ENCODE results near the gene ALX3.

Gene ALX3

DNA sequence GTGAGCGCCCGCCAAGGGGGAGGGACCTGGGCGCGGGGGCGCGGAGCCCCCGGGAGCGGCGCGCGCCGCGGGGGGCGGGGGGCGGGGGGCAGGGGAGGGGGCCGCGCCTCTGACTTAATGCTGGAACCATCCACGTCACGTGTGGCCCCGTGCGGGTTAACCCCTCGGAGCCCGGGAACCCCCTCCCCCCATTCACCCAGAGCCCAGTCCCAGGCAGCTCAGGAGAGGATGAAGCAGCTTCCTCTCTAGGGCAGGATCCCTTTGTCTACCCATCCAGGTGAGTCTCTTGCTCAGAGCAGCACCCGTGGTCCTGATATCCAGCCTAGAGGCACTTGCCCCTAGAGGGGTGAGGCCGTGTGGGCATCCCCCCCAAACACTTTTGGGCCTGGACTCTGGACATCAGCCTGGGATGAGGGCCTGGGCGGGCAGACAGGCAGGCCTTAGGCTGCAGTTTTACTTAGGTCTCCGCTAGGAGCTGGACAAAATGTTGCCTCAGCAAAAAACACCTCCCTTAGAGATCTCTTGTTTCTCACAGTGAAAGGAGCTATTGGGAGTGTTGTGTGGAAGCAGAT lies at the start of gene ALX3:
ALX3 (minus strand) TSS at position 2 of the 572 bp plus-strand sequence. CDS start 60 bp downstream, outside the sequence.
- H3K9me3 Mint-ChIP-seq = no peaks in the 10 kb centered on the region
- peaks cover 81% of the 10 kb centered on the region for H3K27me3 Mint-ChIP-seq
- intact Hi-C loops (cut with micrococcal nuclease) = no loop called here
- peak within 1 kb of the TSS; percentile 19 for H3K27ac Mint-ChIP-seq
- H3K4me3 Mint-ChIP-seq = peak within 1 kb of the TSS; percentile 72
- H3K4me1 Mint-ChIP-seq (ENCODE audit: low read depth) = peaks cover 28% of the 10 kb centered on the region
- H3K36me3 Mint-ChIP-seq (ENCODE audit: low read depth) = no peaks in the 10 kb centered on the region

GRCh38 chr1:110119843-110120242 lies 49.4 kb upstream of the ALX3 start:
- Mint-ChIP-seq H3K27ac (no peak overlapping the region), H3K27me3 (peaks cover 32% of the 10 kb centered on the region), H3K4me3 (no peak overlapping the region), H3K9me3 (peaks cover 15% of the 10 kb centered on the region), H3K36me3 (ENCODE audit: low read depth) (no peaks in the 10 kb centered on the region), H3K4me1 (ENCODE audit: low read depth) (no peaks in the 10 kb centered on the region)
- intact Hi-C loops (cut with micrococcal nuclease) = no loop called here

DNA sequence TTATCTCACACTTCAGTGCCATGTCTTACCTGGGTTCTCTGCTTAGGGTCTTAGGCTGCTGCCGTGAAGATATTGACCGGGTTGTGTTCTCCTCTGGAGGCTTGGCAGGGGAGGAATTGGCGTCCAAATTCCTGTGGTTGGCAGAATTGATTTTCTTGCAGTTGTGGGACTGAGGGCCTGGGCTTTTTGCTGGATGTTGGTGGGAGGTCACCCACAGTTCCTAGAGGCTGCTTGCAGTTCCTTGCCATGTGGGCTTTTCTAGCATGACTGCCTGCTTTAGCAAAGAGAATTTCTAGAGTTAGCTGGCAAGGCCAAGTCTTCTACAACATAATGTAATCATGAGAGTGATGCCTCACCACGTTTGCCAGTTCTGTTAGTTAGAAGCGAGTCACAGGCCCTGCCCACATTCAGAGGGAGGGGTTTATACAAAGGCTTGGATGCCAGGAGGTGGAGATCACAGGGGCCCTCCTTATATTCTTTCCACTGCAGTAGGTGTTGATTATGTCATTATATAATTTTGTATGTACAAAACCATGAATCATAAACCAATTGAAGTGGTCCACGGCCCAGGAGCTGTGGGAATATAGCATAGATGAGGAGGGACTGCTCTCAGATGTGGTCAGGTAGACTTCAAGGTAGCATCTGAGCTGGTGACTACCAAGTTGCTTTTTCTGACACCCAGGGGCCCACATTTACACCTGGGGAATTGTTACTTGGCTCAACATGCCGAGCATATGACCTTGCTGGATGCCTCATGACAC lies 48.3 kb upstream of the ALX3 start:
- Mint-ChIP-seq H3K27me3 (peaks cover 41% of the 10 kb centered on the region), H3K9me3 (peaks cover 13% of the 10 kb centered on the region), H3K36me3 (ENCODE audit: low read depth) (no peaks in the 10 kb centered on the region), H3K27ac (no peak overlapping the region), H3K4me1 (ENCODE audit: low read depth) (no peaks in the 10 kb centered on the region), H3K4me3 (no peak overlapping the region)
- intact Hi-C loops (cut with micrococcal nuclease) = no loop called here

- H3K9me3 Mint-ChIP-seq = no peaks in the 10 kb centered on the region
- no peak overlapping the region for H3K27ac Mint-ChIP-seq
- H3K4me1 Mint-ChIP-seq (ENCODE audit: low read depth) = no peaks in the 10 kb centered on the region
- peaks cover 49% of the 10 kb centered on the region for H3K27me3 Mint-ChIP-seq
- intact Hi-C loops (cut with micrococcal nuclease) = no loop called here
- no peaks in the 10 kb centered on the region for H3K36me3 Mint-ChIP-seq (ENCODE audit: low read depth)
- H3K4me3 Mint-ChIP-seq = no peak overlapping the region
Observed at GRCh38 chr1:110114784-110115183, 44.3 kb upstream of the ALX3 start.

- Mint-ChIP-seq H3K4me1 (ENCODE audit: low read depth) (no peaks in the 10 kb centered on the region), H3K9me3 (no peaks in the 10 kb centered on the region), H3K4me3 (no peak overlapping the region), H3K27ac (no peak overlapping the region), H3K36me3 (ENCODE audit: low read depth) (no peaks in the 10 kb centered on the region), H3K27me3 (peaks cover 52% of the 10 kb centered on the region)
- intact Hi-C loops (cut with micrococcal nuclease) = no loop called here
Observed at GRCh38 chr1:110114173-110114572, 43.7 kb upstream of the ALX3 start.

DNA sequence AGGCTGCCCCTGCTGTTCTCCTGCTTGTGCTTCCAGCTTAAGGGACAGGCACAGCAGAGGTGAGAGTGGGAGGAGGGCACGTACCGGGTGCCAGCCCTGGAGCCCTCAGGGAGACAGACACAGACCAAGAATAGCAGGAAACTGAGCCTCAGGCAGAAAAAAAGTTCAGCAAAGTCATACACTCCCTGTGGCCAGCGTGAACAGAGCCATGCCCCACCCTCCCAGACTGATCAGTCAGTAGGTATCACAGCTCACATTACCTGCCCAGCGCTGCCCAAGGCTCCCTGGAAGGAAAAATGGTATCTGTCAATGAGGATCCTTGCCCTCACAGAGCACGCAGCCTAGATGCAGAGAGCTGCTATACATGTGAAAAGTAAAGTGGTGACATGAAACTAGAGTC lies 43.1 kb upstream of the ALX3 start:
- Mint-ChIP-seq H3K27ac (no peak overlapping the region), H3K9me3 (no peaks in the 10 kb centered on the region), H3K36me3 (ENCODE audit: low read depth) (no peaks in the 10 kb centered on the region), H3K4me1 (ENCODE audit: low read depth) (no peaks in the 10 kb centered on the region), H3K27me3 (peaks cover 52% of the 10 kb centered on the region), H3K4me3 (no peak overlapping the region)
- intact Hi-C loops (cut with micrococcal nuclease) = no loop called here

DNA sequence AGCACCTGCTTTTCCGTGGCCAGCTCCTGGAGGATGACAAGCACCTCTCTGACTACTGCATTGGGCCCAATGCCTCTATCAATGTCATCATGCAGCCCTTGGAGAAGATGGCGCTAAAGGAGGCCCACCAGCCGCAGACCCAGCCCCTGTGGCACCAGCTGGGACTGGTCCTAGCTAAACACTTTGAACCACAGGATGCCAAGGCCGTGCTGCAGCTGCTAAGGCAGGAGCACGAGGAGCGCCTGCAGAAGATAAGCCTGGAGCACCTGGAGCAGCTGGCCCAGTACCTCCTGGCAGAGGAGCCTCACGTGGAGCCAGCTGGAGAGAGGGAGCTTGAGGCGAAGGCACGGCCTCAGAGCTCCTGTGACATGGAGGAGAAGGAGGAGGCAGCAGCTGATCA lies 42.2 kb upstream of the ALX3 start:
- Mint-ChIP-seq H3K9me3 (no peaks in the 10 kb centered on the region), H3K27ac (no peak overlapping the region), H3K27me3 (peaks cover 53% of the 10 kb centered on the region), H3K36me3 (ENCODE audit: low read depth) (no peaks in the 10 kb centered on the region), H3K4me3 (no peak overlapping the region), H3K4me1 (ENCODE audit: low read depth) (no peaks in the 10 kb centered on the region)
- intact Hi-C loops (cut with micrococcal nuclease) = no loop called here

GRCh38 chr1:110112143-110112542 lies 41.7 kb upstream of the ALX3 start, which contains the start of gene UBL4B:
Gene UBL4B, plus strand, starts transcription at chr1:110112443. Its CDS starts 92 bp downstream, at chr1:110112535.
- Mint-ChIP-seq H3K9me3 (no peaks in the 10 kb centered on the region), H3K4me1 (ENCODE audit: low read depth) (no peaks in the 10 kb centered on the region), H3K36me3 (ENCODE audit: low read depth) (no peaks in the 10 kb centered on the region), H3K27ac (no peak within 1 kb of the TSS), H3K4me3 (no peak within 1 kb of the TSS), H3K27me3 (peaks cover 57% of the 10 kb centered on the region)
- intact Hi-C loops (cut with micrococcal nuclease) = no loop called here

DNA sequence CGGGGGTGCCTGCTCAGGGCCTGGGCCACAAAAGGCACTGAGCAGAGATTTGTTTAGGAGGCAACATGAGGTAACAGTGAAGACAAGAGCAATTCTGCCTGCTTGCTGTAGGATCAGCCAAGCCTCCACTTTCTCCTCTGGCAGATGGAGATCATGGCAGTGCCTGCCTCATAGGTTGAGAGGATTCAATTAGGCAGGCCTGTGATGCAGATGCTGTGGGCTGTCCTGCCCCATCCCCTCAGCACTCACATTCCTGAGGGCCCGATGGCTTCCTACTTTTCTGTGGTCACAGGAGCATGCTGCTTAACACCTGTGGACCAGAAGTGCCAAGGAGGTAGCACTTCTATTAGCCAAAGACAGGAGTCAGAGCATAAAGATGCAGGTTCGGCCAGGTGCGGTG lies 40.6 kb upstream of the ALX3 start:
- intact Hi-C loops (cut with micrococcal nuclease) = no loop called here
- Mint-ChIP-seq H3K4me1 (ENCODE audit: low read depth) (no peaks in the 10 kb centered on the region), H3K4me3 (no peak overlapping the region), H3K9me3 (no peaks in the 10 kb centered on the region), H3K27ac (no peak overlapping the region), H3K27me3 (peaks cover 50% of the 10 kb centered on the region), H3K36me3 (ENCODE audit: low read depth) (no peaks in the 10 kb centered on the region)

DNA sequence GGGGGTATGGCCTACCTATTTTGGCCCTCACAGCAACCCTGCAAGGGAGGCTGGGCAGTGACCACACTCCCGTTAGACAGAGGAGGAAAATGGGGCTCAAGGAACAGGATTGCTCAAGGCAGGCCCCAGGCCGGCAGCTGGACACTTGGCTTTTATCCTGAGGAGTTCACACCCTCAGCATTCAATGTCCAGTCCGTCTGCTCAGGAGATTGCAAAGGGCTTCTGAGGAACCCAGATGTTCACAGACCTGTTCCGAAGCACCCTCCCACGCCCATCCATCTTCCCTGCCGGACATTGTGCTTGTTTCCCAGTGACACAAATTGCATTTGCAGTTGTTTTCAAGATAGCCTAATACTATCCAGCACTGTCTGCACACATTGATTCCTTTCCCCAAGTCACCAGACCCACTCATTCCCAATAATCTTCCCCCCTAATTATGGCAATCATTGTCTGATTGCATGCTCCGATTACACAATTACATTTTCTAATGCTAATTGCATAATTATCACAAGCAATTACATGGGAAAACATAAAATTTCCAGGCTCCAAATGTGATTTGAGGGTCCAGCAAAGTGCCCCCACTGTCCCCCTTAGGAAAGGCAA lies 37.5 kb upstream of the ALX3 start:
- Mint-ChIP-seq H3K27ac (no peak overlapping the region), H3K4me1 (ENCODE audit: low read depth) (no peaks in the 10 kb centered on the region), H3K27me3 (peaks cover 29% of the 10 kb centered on the region), H3K9me3 (no peaks in the 10 kb centered on the region), H3K4me3 (no peak overlapping the region), H3K36me3 (ENCODE audit: low read depth) (no peaks in the 10 kb centered on the region)
- intact Hi-C loops (cut with micrococcal nuclease) = no loop called here

- H3K9me3 Mint-ChIP-seq = no peaks in the 10 kb centered on the region
- no peak overlapping the region for H3K4me3 Mint-ChIP-seq
- H3K27me3 Mint-ChIP-seq = peaks cover 16% of the 10 kb centered on the region
- H3K4me1 Mint-ChIP-seq (ENCODE audit: low read depth) = peaks cover 13% of the 10 kb centered on the region
- intact Hi-C loops (cut with micrococcal nuclease) = loop anchor here (1.0 kb wide), 2 partner anchors 52 to 77 kb away; no protein-coding TSS in a partner anchor
- H3K27ac Mint-ChIP-seq = no peak overlapping the region
- H3K36me3 Mint-ChIP-seq (ENCODE audit: low read depth) = no peaks in the 10 kb centered on the region
Observed at GRCh38 chr1:110106013-110106941, 35.8 kb upstream of the ALX3 start.

DNA sequence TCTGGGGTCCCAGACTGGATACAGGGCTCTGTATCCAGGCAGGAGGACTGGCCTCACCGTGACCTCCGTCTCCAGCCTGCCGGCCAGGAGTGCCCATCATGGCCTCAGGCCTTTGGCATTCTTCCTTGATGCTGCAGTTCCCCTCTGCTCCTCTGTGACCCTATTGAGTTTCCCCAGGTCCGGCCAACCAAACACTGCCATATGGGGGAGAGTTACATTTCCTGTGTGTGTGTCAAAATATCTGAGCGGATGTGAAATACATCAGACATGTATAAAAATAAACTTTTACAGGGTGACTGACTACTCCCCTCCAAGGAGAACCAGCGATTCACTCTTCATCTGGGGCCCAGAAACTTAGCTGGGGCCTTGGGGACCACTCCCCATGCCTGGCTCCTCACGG lies 31.6 kb upstream of the ALX3 start:
- intact Hi-C loops (cut with micrococcal nuclease) = no loop called here
- no peaks in the 10 kb centered on the region for H3K36me3 Mint-ChIP-seq (ENCODE audit: low read depth)
- H3K27ac Mint-ChIP-seq = no peak overlapping the region
- no peaks in the 10 kb centered on the region for H3K27me3 Mint-ChIP-seq
- peaks cover 13% of the 10 kb centered on the region for H3K4me1 Mint-ChIP-seq (ENCODE audit: low read depth)
- no peaks in the 10 kb centered on the region for H3K9me3 Mint-ChIP-seq
- H3K4me3 Mint-ChIP-seq = no peak overlapping the region

DNA sequence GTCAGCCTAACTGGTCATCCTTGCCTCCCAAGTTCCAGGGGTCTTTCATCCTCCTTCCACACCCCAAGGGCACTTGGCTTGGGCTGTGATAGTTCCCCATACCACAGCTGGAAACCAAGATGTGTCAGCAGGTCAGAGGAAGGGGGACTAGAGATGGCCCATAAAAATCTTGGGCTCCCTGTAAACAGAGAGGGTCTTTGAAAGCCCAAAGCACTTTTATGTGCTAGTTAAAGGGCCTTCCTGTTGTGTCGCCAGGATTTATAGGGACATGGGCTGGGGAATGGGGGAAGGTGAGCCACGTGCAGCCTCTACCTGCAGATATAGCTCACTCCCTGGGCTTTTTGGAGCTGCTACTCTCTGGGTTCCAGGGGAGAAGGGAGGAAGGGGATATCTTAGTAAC lies 29.9 kb upstream of the ALX3 start:
- H3K4me3 Mint-ChIP-seq = no peak overlapping the region
- H3K9me3 Mint-ChIP-seq = no peaks in the 10 kb centered on the region
- intact Hi-C loops (cut with micrococcal nuclease) = no loop called here
- no peaks in the 10 kb centered on the region for H3K36me3 Mint-ChIP-seq (ENCODE audit: low read depth)
- peaks cover 13% of the 10 kb centered on the region for H3K4me1 Mint-ChIP-seq (ENCODE audit: low read depth)
- H3K27ac Mint-ChIP-seq = no peak overlapping the region
- H3K27me3 Mint-ChIP-seq = peaks cover 4% of the 10 kb centered on the region

All from dendritic cell treated with granulocyte-macrophage colony-stimulating factor and Interleukin-4, amounts not matched to agents 40 ng/mL and 50 ng/mL, for 4 days (primary cell).